Heart left ventricle (tissue), 13 donors: ENCODE data around the gene EIF4ENIF1.

ENCODE experiments used
- POLR2A ChIP-seq, 2 donors: fragments of 450-650 bp; IDR thresholded peaks; one replicate each; pipeline ENCODE4 v1.6.1; 2017; ENCODE audit warnings: antibody characterized with exemption in 2 of 2, mild to moderate bottlenecking in 2 of 2, moderate library complexity in 2 of 2
- TF ChIP-seq, protein P1 (sequence below), 12 donors: fragments of 200-600 bp; sonication (generic) in 4 of 12; IDR thresholded peaks; one replicate each; pipeline versions ENCODE4 v1.5.0 to v1.8.0; 2018 to 2022; ENCODE audit warnings: antibody characterized with exemption in 12 of 12, mild to moderate bottlenecking in 5 of 12
- donor health status: ischemic (EF 13 %, LVEDD 7.1; RV severe dilation, severe dysfunction).
- donor health status: DM: no; HTN: yes; CAD: no.
- donor health status: DM: no; HTN: no; CAD: no.
- donor health status: ischemic (EF 25% LVEDD 6.9; RV normal size, moderate dysfunction).
- donor health status: ischemic (EF 25% LVEDD 5.7; RV mildly dilated, moderate dysfunction).
- donor health status: ischemic (EF 35%, LVEDD 5.7; RV mildly dilated, moderate dysfunction).
- donor health status: nonischemic (EF 11% LVEDD 7.7; RV severe dilation, severe dysfunction).
- donor health status: DM: yes; HTN: yes; CAD: no.
- donor health status: PGD.
- donor health status: ischemic (EF 29% LVEDD 5.4; RV normal size, mild dysfunction).
- donor health status: nonischemic (EF 23%, LVEDD 6.1; RV moderate dilation, normal function).

DNA sequence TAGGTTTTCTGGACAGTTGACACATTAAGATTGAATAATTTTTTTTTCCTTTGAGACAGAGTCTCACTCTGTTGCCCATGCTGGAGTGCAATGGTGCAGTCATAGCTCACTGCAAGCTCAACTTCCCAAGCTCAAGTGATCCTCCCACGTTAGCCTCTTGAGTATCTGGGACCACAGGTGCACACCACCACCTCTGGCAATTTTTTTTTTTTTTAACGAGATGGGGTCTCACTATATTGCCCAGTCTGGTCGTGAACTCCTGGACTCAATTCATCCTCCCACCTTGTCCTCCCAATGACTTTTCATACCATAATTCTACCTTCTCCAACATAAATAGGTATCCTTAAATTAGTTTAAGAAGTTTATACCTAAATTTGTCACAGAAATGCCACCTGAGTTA lies 8.5 kb downstream of the EIF4ENIF1 start:
- TF ChIP-seq, protein P1, sequence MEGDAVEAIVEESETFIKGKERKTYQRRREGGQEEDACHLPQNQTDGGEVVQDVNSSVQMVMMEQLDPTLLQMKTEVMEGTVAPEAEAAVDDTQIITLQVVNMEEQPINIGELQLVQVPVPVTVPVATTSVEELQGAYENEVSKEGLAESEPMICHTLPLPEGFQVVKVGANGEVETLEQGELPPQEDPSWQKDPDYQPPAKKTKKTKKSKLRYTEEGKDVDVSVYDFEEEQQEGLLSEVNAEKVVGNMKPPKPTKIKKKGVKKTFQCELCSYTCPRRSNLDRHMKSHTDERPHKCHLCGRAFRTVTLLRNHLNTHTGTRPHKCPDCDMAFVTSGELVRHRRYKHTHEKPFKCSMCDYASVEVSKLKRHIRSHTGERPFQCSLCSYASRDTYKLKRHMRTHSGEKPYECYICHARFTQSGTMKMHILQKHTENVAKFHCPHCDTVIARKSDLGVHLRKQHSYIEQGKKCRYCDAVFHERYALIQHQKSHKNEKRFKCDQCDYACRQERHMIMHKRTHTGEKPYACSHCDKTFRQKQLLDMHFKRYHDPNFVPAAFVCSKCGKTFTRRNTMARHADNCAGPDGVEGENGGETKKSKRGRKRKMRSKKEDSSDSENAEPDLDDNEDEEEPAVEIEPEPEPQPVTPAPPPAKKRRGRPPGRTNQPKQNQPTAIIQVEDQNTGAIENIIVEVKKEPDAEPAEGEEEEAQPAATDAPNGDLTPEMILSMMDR (IDR thresholded peaks at IDR 0.05), result no peak
- no peak for TF ChIP-seq POLR2A (IDR thresholded peaks at IDR 0.05)
